CD4-positive, alpha-beta T cell treated with Interleukin-15 for 4 hours (primary cell): ENCODE results near the gene GTF2A1L.
"Not testable (repeated sequence)": the region's sequence is repeated elsewhere in the genome, so short reads cannot be mapped to it uniquely, and the experiment has no call there.

Source experiments
- DNase-seq: peaks from one replicate; pipeline ENCODE4 v3.0.0-alpha.2; 2020; ENCODE audit warnings: low spot score

Gene GTF2A1L

DNA sequence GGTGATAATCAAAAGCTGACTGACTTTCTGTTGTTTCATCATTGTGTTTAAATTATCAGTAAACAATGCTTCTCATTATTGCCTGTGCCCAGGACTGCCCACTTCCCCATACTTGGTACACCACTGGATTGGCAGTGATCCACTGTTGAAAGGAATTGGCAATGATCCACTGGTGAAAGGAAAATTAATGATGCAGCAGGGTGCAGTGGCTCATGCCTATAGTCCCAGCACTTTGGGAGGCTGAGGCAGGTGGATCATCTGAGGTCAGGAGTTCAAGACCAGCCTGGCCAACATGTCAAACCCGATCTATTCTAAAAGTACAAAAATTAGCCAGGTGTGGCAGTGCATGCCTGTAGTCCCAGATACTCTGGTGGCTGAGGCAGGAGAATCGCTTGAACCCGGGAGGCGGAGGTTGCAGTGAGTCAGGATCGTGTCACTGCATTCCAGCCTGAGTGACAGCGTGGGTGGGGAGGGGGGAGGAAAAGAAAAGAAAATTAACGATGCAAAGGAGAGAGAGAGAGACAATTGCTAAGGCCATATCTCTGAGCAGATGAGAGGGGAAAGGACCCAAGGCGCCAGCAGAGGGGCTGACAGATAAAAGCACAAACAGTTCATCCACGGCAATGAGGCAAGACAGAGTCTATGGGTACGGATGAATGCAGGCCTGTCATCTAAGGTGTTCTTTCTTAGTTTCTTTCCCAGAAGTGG is 10.2 kb upstream of the GTF2A1L start:
- DNase-seq: no peak

DNA sequence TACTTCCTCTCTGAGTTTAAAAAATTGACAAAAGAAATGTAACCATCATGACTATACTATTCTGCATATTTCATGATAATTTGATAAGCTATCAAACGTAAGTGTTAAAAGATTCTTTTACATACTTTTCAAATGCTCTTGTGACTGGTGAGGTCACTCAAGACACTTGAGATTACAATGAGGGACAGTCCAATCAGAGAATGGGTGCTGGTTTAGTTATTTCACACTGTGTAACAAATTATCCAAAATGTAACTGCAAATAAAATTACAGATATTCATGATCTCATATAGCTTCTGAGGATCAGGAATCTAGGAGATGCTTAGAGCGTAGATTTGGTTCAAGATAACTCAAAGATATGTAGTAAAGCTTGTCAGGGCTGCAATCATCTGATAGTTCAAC is 4.4 kb upstream of the GTF2A1L start:
- no peak for DNase-seq

DNA sequence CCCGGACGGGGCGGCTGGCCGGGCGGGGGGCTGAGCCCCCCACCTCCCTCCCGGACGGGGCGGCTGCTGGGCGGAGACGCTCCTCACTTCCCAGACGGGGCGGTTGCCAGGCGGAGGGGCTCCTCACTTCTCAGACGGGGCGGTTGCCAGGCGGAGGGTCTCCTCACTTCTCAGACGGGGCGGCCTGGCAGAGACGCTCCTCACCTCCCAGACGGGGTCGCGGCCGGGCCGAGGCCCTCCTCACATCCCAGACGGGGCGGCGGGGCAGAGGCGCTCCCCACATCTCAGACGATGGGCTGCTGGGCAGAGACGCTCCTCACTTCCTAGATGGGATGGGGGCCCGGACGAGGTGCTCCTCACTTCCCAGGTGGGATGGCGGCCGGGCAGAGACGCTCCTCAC is 3.1 kb upstream of the GTF2A1L start:
- not testable (repeated sequence) for DNase-seq

DNA sequence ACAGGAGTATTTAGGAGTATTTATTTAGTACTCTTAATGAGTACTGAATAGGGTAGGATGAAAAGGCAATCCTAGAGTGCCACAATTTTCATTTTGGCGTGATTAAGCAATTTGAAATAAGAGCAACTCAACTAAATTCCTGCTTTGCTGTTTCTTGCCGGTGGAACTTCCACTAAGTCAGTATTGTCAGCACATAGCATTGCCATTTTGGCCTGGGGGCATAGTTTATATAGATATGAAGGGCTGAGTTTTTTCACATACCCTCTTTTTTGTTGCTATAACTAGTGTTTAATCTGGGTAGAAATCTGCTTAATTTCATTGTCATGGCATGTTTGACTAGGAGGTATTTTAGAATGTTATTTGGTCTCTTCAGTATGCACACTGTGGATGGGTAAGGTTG is 1.9 kb downstream of the GTF2A1L start:
- no peak for DNase-seq

DNA sequence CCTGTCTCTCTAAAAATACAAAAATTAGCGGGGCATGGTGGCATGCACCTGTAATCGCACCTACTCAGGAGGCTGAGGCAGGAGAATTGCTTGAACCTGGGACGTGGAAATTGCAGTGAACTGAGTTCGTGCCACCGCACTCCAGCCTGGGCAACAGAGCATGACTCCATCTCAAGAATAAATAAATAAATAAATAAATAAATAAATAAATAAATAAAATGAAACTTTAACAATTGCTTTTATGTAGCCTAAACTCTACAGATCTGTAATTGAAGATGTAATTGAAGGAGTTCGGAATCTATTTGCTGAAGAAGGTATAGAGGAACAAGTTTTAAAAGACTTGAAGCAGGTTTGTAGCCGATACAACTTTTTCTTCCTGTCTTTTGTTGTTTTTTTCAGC is 2.9 kb downstream of the GTF2A1L start:
- DNase-seq: no peak

DNA sequence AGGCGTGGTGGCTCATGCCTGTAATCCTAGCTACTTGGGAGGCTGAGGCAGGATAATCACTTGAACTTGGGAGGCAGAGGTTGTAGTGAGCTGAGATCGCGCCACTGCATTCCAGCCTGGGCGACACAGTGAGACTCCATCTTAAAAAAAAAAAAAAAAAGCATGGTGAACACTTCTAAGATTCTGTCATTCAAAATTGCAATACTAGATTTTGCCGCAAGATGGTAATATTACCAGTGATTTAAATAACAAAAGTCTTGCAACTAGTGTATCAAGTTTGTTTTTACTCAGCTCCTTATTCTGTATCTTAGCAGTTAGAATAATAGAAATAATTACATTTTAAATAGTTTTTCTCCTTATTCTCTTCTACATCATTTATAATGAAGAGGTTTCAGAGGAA is 5.0 kb downstream of the GTF2A1L start:
- not testable (repeated sequence) for DNase-seq

DNA sequence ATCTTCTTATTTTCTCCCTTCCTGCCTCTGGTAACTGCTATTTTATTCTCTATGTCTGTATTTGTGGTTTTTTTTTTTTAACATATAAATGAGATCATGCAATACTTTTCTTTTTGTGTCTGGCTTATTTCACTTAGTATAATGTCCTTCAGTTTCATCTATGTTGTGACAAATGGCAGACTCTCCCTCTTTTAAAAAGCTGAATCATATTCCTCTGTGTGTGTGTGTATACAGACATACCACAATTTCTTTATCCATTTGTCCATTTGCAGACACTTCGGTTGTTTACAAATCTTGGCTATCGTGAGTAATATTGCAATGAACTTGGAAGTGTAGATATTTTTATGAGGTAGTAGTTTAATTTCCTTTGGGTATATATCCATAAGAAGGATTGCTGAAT is 7.0 kb downstream of the GTF2A1L start:
- no peak for DNase-seq

DNA sequence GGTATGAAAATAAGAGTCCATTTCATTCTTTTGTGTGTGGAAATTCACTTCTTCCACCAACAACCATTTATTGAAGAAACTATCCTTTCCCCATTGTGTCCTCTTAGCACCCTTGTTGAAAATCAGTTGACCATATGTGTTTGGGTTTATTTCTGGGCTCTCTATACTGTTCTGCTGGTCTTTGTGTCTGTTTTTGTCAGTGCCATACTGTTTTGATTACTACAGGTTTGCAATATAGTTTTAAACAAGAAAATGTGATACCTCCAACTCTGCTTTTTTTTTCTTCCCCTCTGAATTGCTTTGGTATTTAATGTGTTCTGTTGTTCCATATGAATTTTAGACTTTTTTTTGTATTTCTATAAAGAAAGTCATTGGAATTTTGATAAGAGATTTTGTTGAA is 8.4 kb downstream of the GTF2A1L start:
- no peak for DNase-seq

DNA sequence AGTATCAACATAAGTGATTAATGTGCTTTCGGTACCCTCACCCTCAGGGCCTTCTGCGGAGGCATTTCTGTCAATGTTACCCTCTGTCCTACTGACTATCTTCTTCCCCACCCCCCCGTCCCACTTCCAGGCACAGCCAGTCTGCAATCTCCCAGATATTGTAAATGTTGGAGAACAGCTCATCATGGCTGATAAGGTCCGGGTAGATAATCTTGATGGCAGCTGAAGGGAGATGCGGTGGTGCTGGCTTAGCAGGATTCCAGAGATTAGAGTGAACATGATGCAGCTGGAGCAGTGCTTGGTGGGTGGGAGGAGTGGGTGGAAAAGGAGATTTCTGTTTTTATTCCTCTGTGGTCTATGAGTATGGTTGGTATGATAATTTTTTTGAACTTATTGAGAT is 15.5 kb downstream of the GTF2A1L start:
- DNase-seq: no peak

DNA sequence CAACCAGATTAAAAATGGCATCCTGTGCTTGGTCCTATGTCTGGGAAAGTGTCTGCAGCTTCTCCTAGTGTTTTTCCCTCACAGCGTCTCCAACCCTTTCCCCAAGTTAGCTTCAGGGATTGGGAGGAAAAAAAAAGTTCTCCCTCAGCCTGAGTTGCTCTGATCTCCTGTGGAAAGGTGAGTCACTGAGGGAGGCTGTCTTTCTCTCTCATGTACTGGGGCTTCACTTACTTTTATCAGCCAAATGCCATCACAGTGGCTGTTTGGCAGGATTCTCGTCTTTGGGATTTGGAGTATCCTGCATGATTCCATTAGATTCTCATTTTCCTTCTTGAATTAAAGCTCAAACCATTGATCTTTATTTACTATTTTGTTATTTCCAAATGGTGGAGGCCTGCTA is 18.1 kb downstream of the GTF2A1L start:
- DNase-seq: no peak

DNA sequence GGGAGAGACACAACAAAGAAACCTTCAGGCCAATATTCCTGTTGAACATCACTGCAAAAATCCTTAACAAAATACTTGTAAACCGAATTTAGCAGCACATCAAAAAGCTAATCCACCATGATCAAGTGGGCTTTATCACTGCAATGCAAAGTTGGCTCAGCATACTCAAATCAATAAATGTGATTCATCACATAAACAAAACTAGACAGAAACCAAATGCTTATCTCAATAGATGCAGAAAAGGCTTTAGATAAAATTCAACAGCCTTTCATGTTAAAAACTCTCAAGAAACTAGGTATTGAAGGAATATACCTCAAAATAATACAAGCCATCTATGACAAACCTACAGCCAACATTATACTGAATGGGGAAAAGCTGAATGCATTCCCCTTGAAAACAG is 20.6 kb downstream of the GTF2A1L start:
- no peak for DNase-seq

DNA sequence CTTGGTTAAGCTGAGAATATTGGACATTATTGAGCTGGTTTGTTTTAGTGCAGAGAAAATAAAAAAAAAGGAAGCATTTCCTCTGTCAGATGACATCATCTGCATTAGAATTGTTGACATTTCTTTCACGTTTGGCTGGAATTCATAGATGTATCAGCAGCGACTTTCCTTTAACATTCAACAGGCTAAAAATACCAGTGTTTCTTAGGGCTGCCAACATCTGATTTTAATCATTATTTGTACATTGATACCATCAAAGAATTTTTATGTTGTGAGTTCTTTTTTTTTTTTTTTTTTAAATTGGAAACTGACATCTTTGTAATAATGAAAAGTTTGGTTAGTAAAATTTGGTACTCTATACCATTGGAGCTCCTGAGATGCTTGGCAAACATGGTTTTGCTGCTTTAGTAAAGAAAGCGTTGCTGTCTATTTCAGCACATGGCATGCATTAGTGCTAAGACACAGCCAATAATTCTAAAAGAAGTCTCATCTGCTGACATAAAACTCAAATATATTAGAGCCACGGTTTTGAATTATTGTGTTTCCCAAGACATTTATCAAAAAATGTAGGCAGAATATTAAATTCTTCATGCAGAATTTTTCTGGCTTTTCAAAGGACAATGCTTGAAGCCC is 33.6 kb downstream of the GTF2A1L start:
- no peak for DNase-seq

DNA sequence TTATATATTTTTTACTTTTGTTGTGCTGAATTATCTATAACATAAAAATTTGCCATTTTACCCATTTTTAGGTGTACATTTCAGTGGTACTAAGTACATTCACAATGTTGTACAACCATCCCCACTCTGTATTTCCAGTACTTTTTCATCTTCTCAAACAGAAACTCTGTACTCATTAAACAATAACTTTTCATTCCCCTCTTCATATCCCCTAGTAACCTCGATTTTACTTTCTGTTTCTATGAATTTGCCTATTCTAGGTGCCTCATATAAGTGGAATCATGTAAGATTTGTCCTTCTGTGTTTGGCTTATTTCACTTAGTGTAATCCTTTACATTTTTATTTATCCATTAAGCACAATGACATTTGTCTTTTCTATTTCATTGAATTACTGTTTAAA is 51.3 kb downstream of the GTF2A1L start:
- DNase-seq: no peak

DNA sequence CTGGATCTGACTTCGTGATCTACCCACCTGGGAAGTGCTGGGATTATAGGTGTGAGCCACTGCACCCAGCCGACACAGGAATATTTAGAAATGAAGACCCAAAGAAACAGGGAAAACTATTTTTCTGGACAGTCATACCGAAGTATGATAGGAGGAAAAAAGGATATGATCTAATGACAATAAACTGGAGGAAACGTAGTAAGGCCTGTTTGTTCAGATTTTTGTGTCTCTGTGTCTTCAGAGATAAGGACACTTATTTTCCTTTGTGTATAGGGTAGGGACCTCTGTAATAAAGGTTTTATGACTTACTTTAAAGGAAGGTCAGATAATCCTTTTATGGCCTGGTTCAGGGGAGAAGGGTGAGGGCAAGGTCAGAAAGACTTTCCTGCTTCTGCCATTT is 55.9 kb downstream of the GTF2A1L start:
- DNase-seq: no peak

DNA sequence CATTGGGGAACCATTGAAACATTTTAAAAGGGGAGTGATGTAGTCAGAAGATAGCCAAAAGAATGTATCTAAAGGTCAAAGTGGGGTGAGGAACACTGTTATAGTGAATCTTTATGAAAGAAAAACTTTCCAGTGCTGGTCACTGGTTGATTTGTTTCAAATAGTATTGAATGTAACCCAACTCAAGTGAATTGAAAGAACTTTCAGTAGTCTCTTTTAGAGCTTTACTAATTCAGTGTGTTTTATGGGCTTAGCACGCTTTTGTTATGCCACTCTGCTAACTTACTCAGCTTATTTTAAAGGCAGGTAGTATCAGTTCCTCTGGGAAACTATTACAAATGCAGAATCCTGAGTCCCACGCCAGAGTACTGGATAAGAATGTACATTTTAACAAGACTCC is 57.3 kb downstream of the GTF2A1L start:
- no peak for DNase-seq

DNA sequence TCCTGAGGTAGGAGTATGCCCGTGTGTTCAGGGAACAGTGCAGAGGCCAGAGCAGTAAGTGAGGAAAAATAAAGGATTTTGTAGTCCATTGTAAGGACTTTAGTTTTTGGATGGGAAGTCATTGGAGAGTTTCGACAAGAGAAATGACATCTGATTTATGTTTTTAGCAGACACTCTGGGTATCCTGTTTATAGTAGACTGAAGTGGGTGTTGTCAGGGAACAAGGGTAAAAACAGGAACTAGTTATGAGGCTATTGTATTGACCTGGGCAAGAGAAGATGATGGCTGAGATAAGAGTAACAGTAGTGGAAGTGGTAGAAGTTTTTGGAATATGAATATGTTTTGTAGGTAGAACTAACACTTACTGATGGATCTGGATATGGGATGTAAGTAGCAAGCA is 59.8 kb downstream of the GTF2A1L start:
- DNase-seq: no peak

DNA sequence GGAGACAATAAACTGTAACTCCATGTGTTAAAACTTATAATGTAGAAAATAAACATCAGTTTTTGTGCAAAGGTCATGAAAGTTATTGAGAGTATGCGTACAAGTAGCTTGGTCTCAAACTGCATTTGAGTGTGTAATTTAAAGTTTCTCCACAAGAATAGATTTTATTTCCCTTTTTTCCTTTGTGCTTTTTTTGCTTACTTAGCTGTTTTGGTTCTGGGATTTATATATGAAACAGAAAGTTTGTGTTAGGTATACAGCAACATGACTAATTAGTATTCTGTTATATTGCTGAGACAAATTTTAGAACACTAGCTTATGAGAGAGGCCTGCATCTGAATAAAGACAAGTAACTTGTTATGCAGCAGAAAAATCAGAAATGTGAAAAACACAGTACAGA is 67.5 kb downstream of the GTF2A1L start:
- DNase-seq: no peak

DNA sequence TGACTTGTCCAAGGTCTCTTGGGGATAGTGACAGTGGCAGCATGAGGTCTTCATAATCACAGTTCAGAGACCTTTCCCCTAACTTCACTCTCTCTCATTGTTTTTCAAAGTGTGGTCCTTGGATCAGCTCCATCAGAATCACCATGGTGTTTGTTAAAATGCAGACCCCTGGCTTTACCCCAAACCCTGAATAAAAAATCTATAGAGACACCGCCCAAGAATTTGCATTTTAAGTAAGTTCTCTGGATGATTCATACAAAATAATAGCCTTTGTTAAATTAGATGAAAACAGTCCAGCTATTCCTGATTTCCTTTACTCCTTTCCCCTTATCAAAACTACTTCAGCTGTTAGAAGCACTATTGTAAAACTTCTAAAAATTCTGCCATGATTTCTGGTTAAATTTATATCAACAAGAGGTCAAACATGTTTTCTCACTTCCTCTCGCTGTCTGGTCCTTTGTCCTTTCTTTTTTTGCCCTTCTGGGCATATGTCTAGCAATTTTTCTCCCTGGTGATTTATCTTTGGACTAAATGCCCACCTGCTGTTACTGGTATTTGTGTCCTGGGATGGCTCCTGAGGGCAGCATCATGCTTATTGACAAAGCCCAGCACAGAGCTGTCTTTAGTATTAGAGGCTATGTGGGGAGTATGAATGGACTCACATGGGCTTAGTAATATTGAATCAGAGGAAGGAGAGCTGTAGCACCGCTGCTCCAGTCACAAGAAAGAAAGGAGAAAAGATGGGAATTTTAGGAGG is 74.5 kb downstream of the GTF2A1L start:
- DNase-seq: no peak

DNA sequence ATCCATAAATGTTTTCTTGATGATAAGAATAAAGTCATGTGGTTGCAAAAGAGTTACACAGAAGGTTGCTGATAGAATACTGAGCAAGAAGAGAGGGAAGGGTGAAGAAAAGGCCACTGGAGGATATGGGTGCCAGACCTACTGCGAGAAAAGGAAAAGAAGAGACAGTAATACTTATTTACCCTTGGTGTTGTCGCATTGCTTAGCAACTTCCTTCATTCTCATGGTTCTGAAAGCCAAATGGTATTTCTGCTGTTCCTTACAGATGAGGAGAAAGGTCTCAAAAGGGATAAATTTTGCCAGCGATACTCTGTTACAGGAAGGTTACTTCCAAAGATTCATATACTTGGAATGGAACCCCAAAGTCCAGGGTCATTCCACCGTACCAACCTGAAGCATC is 75.4 kb downstream of the GTF2A1L start:
- DNase-seq: no peak

DNA sequence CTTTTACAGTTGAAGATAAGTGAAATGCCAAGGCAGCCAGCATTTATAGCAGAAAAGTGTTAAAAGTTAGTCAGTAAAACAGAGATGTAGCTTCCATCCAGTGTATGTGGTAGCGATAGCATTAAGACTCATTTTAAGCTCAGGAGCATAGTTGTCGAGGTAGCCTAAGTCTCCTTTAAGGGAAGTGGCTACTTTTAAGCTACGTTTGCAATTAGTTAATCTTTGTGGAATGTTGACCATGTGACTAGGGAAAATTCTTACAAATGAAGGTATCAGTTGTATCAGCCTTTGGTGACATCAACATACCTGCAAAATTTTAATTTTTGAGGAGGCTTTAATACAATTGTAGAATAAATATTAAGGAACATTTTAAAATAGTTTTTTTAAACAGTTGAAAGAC is 76.0 kb downstream of the GTF2A1L start:
- no peak for DNase-seq

DNA sequence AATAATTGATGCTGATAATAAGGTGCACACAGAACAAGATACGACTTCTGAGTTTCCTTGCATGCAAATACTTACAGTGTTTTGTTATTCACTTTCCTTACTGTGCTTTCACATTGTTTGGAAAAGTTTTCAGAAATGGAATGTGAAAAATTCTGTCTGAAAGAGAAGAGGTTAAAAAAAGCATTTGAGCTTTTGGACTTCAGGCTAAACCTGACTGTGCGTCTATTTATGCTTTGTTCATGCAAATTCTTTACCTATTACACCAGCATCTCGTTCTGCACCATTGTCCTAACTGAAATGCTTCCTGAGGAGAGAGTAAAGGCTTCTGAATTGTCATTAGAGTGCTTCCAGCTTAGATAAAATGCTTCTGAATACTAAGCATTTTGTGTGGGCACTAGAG is 76.5 kb downstream of the GTF2A1L start:
- no peak for DNase-seq

DNA sequence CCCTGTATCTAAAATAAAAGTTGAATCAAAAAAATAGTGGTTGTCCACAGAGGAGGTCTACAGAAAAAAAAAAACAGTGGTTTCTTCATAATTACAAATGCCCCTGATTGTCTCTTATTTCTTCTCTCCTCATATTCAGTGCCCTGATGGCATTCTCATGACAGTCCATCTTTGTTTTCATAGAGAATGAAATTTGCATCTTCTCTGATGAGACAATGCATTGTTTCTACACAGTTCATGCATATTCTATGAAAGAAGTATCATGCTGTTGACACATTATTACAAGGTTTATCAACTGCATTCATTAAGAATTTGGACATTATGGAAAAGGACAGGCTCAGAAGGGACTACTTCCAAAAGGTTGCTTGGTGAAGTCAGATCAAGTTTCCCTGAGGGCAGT is 78.3 kb downstream of the GTF2A1L start:
- no peak for DNase-seq

DNA sequence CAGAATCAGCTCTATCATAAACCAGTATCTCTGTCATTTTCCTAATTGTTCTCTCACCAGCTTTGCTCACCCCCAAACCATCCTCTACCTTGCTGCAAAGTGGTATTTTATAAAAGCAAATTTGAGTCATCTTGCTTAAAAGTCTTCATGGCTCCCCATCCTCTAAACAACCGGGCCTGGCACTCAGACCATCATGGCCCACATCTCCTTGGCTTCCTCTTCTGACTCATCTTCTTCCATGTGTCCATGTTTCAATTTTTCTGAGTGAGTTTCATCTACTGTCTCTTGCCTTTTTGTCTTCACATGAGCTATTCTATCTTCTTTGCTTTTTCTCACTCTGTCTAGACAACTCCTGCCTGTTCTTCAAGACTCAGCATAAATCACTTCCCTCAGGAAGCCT is 79.2 kb downstream of the GTF2A1L start:
- DNase-seq: no peak
